H1 (cell line): ENCODE data around the gene HOXC11. TPM values are rescaled to one million over a fixed set of nuclear protein-coding genes. Genes with fewer than 3 reads are reported as not detected.

Source experiments
- CTCF ChIA-PET: fragments of 300-600 bp; sonication (Branson Sonifier 250); formaldehyde crosslinking; loops from one replicate; lab custom pipeline; 2021; ENCODE audit not compliant: partially characterized antibody; lab: Charles Lee
- POLR2A ChIA-PET: fragments of 300-600 bp; sonication (Branson Sonifier 250); formaldehyde crosslinking; loops from one replicate; lab custom pipeline; 2021; ENCODE audit warnings: inconsistent platforms; ENCODE audit not compliant: partially characterized antibody; lab: Charles Lee
- DNase-seq, 2 experiments: peaks; one replicate each; pipeline versions ENCODE4 v3.0.0 to v3.0.0-alpha.2; 2010 to 2022; ENCODE audit warnings: low spot score in 2 of 2, low read depth in 1 of 2, mixed read lengths in 1 of 2
- FAIRE-seq: peaks from 2 replicates; lab custom pipeline; 2011; peaks lifted over from hg19 to GRCh38; lab: Jason Lieb, UNC
- H2AFZ ChIP-seq: 2 replicates; pipeline ENCODE4 v1.8.1; 2012; ENCODE audit warnings: low read length, inconsistent platforms
- H2AK5ac ChIP-seq: 2 replicates; pipeline ENCODE4 v1.6.1; 2013; ENCODE audit warnings: low read depth, low read length
- H2BK120ac ChIP-seq: replicated peaks from 2 replicates; pipeline ENCODE3; 2013; ENCODE audit warnings: low read depth, low read length, inconsistent platforms
- H2BK12ac ChIP-seq: 2 replicates; pipeline ENCODE4 v1.6.1; 2013; ENCODE audit warnings: low read depth, low read length
- H2BK15ac ChIP-seq: 2 replicates; pipeline ENCODE4 v1.6.1; 2013; ENCODE audit warnings: low read length
- H2BK20ac ChIP-seq: 2 replicates; pipeline ENCODE4 v1.6.1; 2013; ENCODE audit warnings: low read length
- H2BK5ac ChIP-seq: 2 replicates; pipeline ENCODE4 v1.6.1; 2013; ENCODE audit warnings: low read depth, low read length
- H3K14ac ChIP-seq: 2 replicates; pipeline ENCODE4 v1.6.1; 2013; ENCODE audit warnings: inconsistent platforms; ENCODE audit not compliant: insufficient read length
- H3K18ac ChIP-seq: 2 replicates; pipeline ENCODE4 v1.6.1; 2013; ENCODE audit warnings: low read length; ENCODE audit errors: extremely low read depth
- H3K23ac ChIP-seq: 2 replicates; pipeline ENCODE4 v1.6.1; 2013; ENCODE audit warnings: inconsistent platforms; ENCODE audit not compliant: insufficient read length
- H3K23me2 ChIP-seq: 2 replicates; pipeline ENCODE4 v1.6.1; 2013; ENCODE audit warnings: low read depth, low read length
- H3K27ac ChIP-seq: 2 replicates; pipeline ENCODE4 v1.6.1; 2011; ENCODE audit warnings: low read depth, low read length, inconsistent platforms
- H3K27me3 ChIP-seq, 4 experiments: replicated peaks in 1 of 4; 1 replicate in 1 of 4; 2 replicates in 3 of 4; pipeline versions ENCODE4 v1.6.1 to v1.8.1; 2011 to 2013; ENCODE audit warnings: low read length in 3 of 4, mild to moderate bottlenecking in 3 of 4, inconsistent platforms in 2 of 4, mixed read lengths in 2 of 4, moderate library complexity in 1 of 4; ENCODE audit not compliant: control insufficient read depth in 3 of 4, insufficient read depth in 3 of 4; ENCODE audit errors: extremely low read depth in 1 of 4
- H3K36me3 ChIP-seq, 4 experiments: 2 replicates each; pipeline versions ENCODE4 v1.6.1 to v1.8.1; 2011 to 2013; ENCODE audit warnings: mild to moderate bottlenecking in 4 of 4, low read length in 3 of 4, moderate library complexity in 2 of 4, control low read depth in 1 of 4, inconsistent platforms in 1 of 4; ENCODE audit not compliant: insufficient read depth in 4 of 4, control insufficient read depth in 2 of 4
- H3K4ac ChIP-seq: replicated peaks from 2 replicates; pipeline ENCODE3; 2013; ENCODE audit warnings: low read length, low read depth, mixed read lengths, inconsistent platforms; ENCODE audit not compliant: insufficient read length
- H3K4me1 ChIP-seq, 4 experiments: replicated peaks in 1 of 4; 1 replicate in 1 of 4; 2 replicates in 3 of 4; pipeline versions ENCODE4 v1.6.1 to v1.8.1; 2011 to 2013; ENCODE audit warnings: low read length in 3 of 4, inconsistent platforms in 2 of 4, mixed read lengths in 1 of 4; ENCODE audit not compliant: insufficient read depth in 4 of 4, control insufficient read depth in 3 of 4
- H3K4me2 ChIP-seq, 2 experiments: 2 replicates each; pipeline versions ENCODE4 v1.6.1 to v1.8.1; 2011 to 2013; ENCODE audit warnings: low read depth in 2 of 2, low read length in 2 of 2, control low read depth in 1 of 2, inconsistent platforms in 1 of 2, mild to moderate bottlenecking in 1 of 2; ENCODE audit not compliant: insufficient read depth in 1 of 2
- H3K4me3 ChIP-seq, 4 experiments: fragments of 200-600, 300-600 bp in 1 of 4; sonication (generic), shearing (Covaris generic), sonication (Bioruptor Twin) in 1 of 4; 2 replicates each; pipeline versions ENCODE4 v1.5.1 to v1.8.1; 2011 to 2016; ENCODE audit warnings: low read length in 4 of 4, low read depth in 3 of 4, control low read depth in 2 of 4, inconsistent platforms in 2 of 4, mild to moderate bottlenecking in 2 of 4, mixed read lengths in 1 of 4, moderate library complexity in 1 of 4; ENCODE audit not compliant: insufficient read depth in 2 of 4; ENCODE audit errors: extremely low read depth in 1 of 4
- H3K56ac ChIP-seq: replicated peaks from 2 replicates; pipeline ENCODE3; 2013; ENCODE audit warnings: low read depth, mild to moderate bottlenecking, mixed read lengths, low read length, inconsistent platforms; ENCODE audit not compliant: insufficient read length
- H3K79me1 ChIP-seq: 2 replicates; pipeline ENCODE4 v1.6.1; 2013; ENCODE audit warnings: low read depth, low read length, control low read depth
- H3K79me2 ChIP-seq, 2 experiments: 2 replicates each; pipeline versions ENCODE4 v1.6.1 to v1.8.1; 2012 to 2013; ENCODE audit warnings: low read length in 2 of 2, mild to moderate bottlenecking in 2 of 2, inconsistent platforms in 1 of 2; ENCODE audit not compliant: insufficient read depth in 2 of 2, control insufficient read depth in 1 of 2
- H3K9ac ChIP-seq, 4 experiments: replicated peaks in 1 of 4; 1 replicate in 1 of 4; 2 replicates in 3 of 4; pipeline versions ENCODE4 v1.6.1 to v1.8.1; 2011 to 2013; ENCODE audit warnings: low read depth in 3 of 4, low read length in 3 of 4, control low read depth in 2 of 4, mild to moderate bottlenecking in 2 of 4, moderate library complexity in 2 of 4, inconsistent platforms in 1 of 4; ENCODE audit errors: extremely low read depth in 1 of 4
- H3K9me3 ChIP-seq, 2 experiments: 2 replicates each; pipeline versions ENCODE4 v1.6.1 to v1.8.1; 2012 to 2013; ENCODE audit warnings: mild to moderate bottlenecking in 2 of 2, moderate library complexity in 2 of 2, control low read depth in 1 of 2, inconsistent platforms in 1 of 2, low read depth in 1 of 2, low read length in 1 of 2, mixed read lengths in 1 of 2; ENCODE audit not compliant: insufficient read depth in 2 of 2
- H4K20me1 ChIP-seq, 2 experiments: replicated peaks in 1 of 2; 2 replicates each; pipeline versions ENCODE3 to v1.8.1; 2011 to 2013; ENCODE audit warnings: inconsistent platforms in 2 of 2, low read length in 2 of 2, mild to moderate bottlenecking in 1 of 2; ENCODE audit not compliant: insufficient read depth in 2 of 2, control insufficient read depth in 1 of 2
- H4K5ac ChIP-seq: 2 replicates; pipeline ENCODE4 v1.6.1; 2013; ENCODE audit warnings: low read length, low read depth, mixed read lengths, inconsistent platforms; ENCODE audit not compliant: insufficient read length
- H4K8ac ChIP-seq: 2 replicates; pipeline ENCODE4 v1.8.0; 2013; ENCODE audit warnings: mild to moderate bottlenecking, moderate library complexity, low read length, inconsistent platforms; ENCODE audit not compliant: insufficient read depth; ENCODE audit errors: extremely low read depth
- H4K91ac ChIP-seq: replicated peaks from 2 replicates; pipeline ENCODE3; 2013; ENCODE audit warnings: low read length, mixed read lengths, inconsistent platforms; ENCODE audit not compliant: insufficient read length
- CBX8 ChIP-seq: fragments of 300-800, 300-1000 bp; sonication (generic); IDR thresholded peaks from 2 replicates; pipeline ENCODE4 v1.7.1; 2016; ENCODE audit warnings: low read depth, low read length, borderline replicate concordance
- CTCF ChIP-seq, 3 experiments: IDR thresholded peaks; 1 replicate in 2 of 3; 2 replicates in 1 of 3; pipeline versions ENCODE4 v1.5.1 to v1.6.1; 2011; ENCODE audit warnings: low read length in 3 of 3, mild to moderate bottlenecking in 3 of 3, inconsistent platforms in 2 of 3, low read depth in 1 of 3, moderate library complexity in 1 of 3; ENCODE audit not compliant: insufficient read depth in 1 of 3; ENCODE audit errors: control extremely low read depth in 1 of 3
- GABPA ChIP-seq: IDR thresholded peaks from 2 replicates; pipeline ENCODE4 v1.6.1; 2011; ENCODE audit warnings: mild to moderate bottlenecking, low read length, moderate library complexity, borderline replicate concordance; ENCODE audit not compliant: insufficient read depth
- KDM5A ChIP-seq: fragments of 200-600 bp; IDR thresholded peaks from 2 replicates; pipeline ENCODE4 v1.7.1; 2012; ENCODE audit warnings: mild to moderate bottlenecking, low read length, inconsistent platforms, mixed read lengths
- MAX ChIP-seq: IDR thresholded peaks from 2 replicates; pipeline ENCODE4 v1.6.1; 2012; ENCODE audit warnings: inconsistent platforms
- RAD21 ChIP-seq, 2 experiments: IDR thresholded peaks in 1 of 2; conservative IDR thresholded peaks in 1 of 2; 2 replicates each; pipeline ENCODE4 v1.6.1; 2011; ENCODE audit warnings: low read depth in 2 of 2, low read length in 2 of 2, improper control_type of control experiment in 1 of 2, inconsistent platforms in 1 of 2, mild to moderate bottlenecking in 1 of 2, moderate library complexity in 1 of 2
- RNF2 ChIP-seq: fragments of 200-900, 300-1000 bp; sonication (generic); IDR thresholded peaks from 2 replicates; pipeline ENCODE4 v1.7.1; 2016; ENCODE audit warnings: borderline replicate concordance, low read depth, mild to moderate bottlenecking, antibody characterized with exemption, low read length; ENCODE audit not compliant: poor library complexity, severe bottlenecking; ENCODE audit errors: missing control alignments
- WGBS, 2 experiments: shearing (Covaris generic) in 1 of 2; methylation state at CpG; one replicate each; pipeline versions ENCODE4 v1.1.6 to v1.1.7; 2013 to 2015; ENCODE audit warnings: low lambda C conversion rate in 2 of 2, mixed read lengths in 2 of 2, inconsistent platforms in 1 of 2, low coverage in 1 of 2, missing lambda C conversion rate in 1 of 2; ENCODE audit not compliant: insufficient replicate concordance in 2 of 2, insufficient coverage in 1 of 2, insufficient read length in 1 of 2; ENCODE audit errors: extremely low coverage in 1 of 2, missing lambda C conversion rate in 1 of 2; 5-methylcytosine and 5-hydroxymethylcytosine counted together
- polyA plus RNA-seq, 7 experiments: library from polyadenylated mRNA; depleted of rRNA in 3 of 7; stranded (reverse) in 5 of 7; unstranded in 2 of 7; fragments of >200 nt in 5 of 7; fragments of 200-250 nt in 2 of 7; gene quantifications; 1 replicate in 5 of 7; 2 replicates in 1 of 7; 4 replicates in 1 of 7; pipeline versions ENCODE4 v1.2.1 to v1.2.3, GENCODE V29; 2011 to 2013; ENCODE audit warnings: missing spikeins in 2 of 7, mixed read lengths in 2 of 7
- total RNA-seq: library from RNA; stranded (reverse); fragmentation: NEBNext Ultra II Directional; extraction: Animal tissue kit (Norgen Biotek cat#: 25700); gene quantifications from 2 replicates; pipeline ENCODE4 v1.2.1, GENCODE V29; 2021

HOXC11 gene
- total and polyA plus RNA-seq, 2 of the 8 experiments (the other 6 are each of a cell fraction or from before 2014, with no cell fraction given), result not detected

- no peak overlapping the region for H3K56ac ChIP-seq
- H3K9ac ChIP-seq, result no peak overlapping the region
- no peak overlapping the region for H2BK120ac ChIP-seq
- no peak overlapping the region for H2AK5ac ChIP-seq
- no peaks in the 10 kb centered on the region for H3K79me2 ChIP-seq
- H3K79me1 ChIP-seq, result no peaks in the 10 kb centered on the region
- WGBS, 2 experiments, result 7% methylated on average over 68 of the region's 72 CpGs; no CpG with 5 or more reads in 1 of the 2 experiments
- H3K4me3 ChIP-seq, result peak overlapping the region in 1 of 4 experiments; percentile 30; a peak in 1 of 8 replicates
- no peak overlapping the region for H3K4ac ChIP-seq
- no peak overlapping the region for H2BK12ac ChIP-seq
- no peak overlapping the region for H3K23ac ChIP-seq
- H4K5ac ChIP-seq, result no peak overlapping the region
- H2BK20ac ChIP-seq, result no peak overlapping the region
- H2BK5ac ChIP-seq, result no peak overlapping the region
- H3K36me3 ChIP-seq, result peaks cover 0 to 8% (median 0%) of the 10 kb centered on the region in 4 experiments; a peak in 1 of 8 replicates
- H4K20me1 ChIP-seq, result peaks cover 28 to 45% of the 10 kb centered on the region in 2 experiments
- H3K14ac ChIP-seq, result no peak overlapping the region
- peaks cover 0 to 4% (median under 1%) of the 10 kb centered on the region in 4 experiments; a peak in 1 of 7 replicates for H3K4me1 ChIP-seq
- H3K18ac ChIP-seq, result no peak overlapping the region
- FAIRE-seq (no peak), DNase-seq (no peak)
- no peak overlapping the region for H2AFZ ChIP-seq
- H4K8ac ChIP-seq, result peak overlapping the region; percentile 84; the same call in 1 of the 2 replicates
- no peaks in the 10 kb centered on the region for H3K23me2 ChIP-seq
- ChIA-PET CTCF (interaction anchor here (0.8 to 1.6 kb wide), 12 partner anchors 9 to 418 kb away, joined by 3 to 10 read pairs (median 3); partner anchors contain the start of gene HOXC10), POLR2A (interaction anchor here (0.6 to 1.4 kb wide), 2 partner anchors 9 to 18 kb away, joined by 3 read pairs; no protein-coding TSS in a partner anchor)
- no peak overlapping the region for H3K27ac ChIP-seq
- H3K27me3 ChIP-seq, result peaks cover 99 to 100% (median 100%) of the 10 kb centered on the region in 4 experiments
- H2BK15ac ChIP-seq, result no peak overlapping the region
- peak overlapping the region; percentile 19 to 36; a peak in 2 of 4 replicates for H3K4me2 ChIP-seq
- H4K91ac ChIP-seq, result no peak overlapping the region
- H3K9me3 ChIP-seq, result no peaks in the 10 kb centered on the region
- no peak for TF ChIP-seq MAX
- peak; percentile 18 to 24; a peak in 2 of 4 replicates for TF ChIP-seq RAD21 (IDR thresholded peaks at IDR 0.05 in 1 of 2, conservative IDR thresholded peaks at IDR 0.05 in 1 of 2; ENCODE audit: low read depth in 2 of 2, low read length in 2 of 2)
- no peak for TF ChIP-seq KDM5A
- TF ChIP-seq CBX8, result peak; percentile 29; the same call in 1 of the 2 replicates
- no peak for TF ChIP-seq GABPA
- peak in 2 of 3 experiments; percentile 23 to 27; a peak in 3 of 4 replicates for TF ChIP-seq CTCF (IDR thresholded peaks at IDR 0.05; ENCODE audit: control extremely low read depth in 1 of 3, insufficient read depth in 1 of 3, low read depth in 1 of 3, low read length in 3 of 3)
- TF ChIP-seq RNF2, result peak; percentile 39
Measured at GRCh38 chr12:53961025-53961761, 11.7 kb upstream of the HOXC11 start.
